ENCODE data around the gene GALNT16.

- TF ChIP-seq POLR2A (IDR thresholded peaks at IDR 0.05): no peak
- TF ChIP-seq CTCF (IDR thresholded peaks at IDR 0.05): no peak
These were observed 3.8 kb downstream of the GALNT16 start for GRCh38 chr14:69263771-69264170.
